DMS 273 treated with DMSO at 0.1 percent for 48 hours (cell line): ENCODE measurements around the gene PPP3R1.

Experiments used
- DNase-seq: peaks from one replicate; lab custom pipeline; 2025; lab: John Stamatoyannopoulos, UW

The PPP3R1 gene

DNA sequence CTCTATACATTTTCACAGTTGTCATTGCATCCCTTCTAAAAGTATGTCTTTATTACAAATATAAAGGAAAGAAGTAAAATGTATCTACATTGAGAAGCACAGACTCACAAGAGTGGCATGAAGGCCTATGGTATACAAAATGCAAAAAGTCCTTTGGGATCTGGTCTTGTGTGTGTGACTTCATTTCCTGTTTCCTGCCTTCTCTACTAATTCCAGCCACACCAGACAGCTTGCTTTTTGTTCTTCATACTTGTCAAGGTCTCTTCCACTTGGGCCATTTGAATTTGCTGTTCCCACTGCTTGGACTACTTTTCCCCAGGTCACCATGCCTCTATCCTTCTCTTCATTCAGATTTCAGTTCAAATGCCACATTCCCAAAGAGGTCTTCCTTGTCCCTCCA lies 101.3 kb downstream of the PPP3R1 start:
- no peak for DNase-seq

DNA sequence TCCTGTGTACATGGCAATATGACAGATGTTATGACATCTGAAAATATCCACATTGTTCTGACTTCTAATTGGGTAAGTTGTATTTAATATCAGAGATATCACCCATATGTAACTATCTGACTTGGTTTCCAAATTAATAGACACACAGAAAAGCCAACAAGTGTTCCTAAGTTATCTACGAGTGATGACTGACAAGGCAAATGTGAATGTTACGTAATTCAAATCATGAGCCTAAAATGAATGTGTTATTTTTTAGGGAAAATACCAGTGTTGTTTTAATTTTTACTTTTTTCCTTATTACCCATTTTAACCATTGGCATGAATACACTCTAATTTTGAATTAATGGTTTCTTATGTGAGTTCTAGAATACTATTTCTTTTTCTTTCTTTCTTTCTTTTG lies 110.5 kb downstream of the PPP3R1 start:
- DNase-seq = no peak

DNA sequence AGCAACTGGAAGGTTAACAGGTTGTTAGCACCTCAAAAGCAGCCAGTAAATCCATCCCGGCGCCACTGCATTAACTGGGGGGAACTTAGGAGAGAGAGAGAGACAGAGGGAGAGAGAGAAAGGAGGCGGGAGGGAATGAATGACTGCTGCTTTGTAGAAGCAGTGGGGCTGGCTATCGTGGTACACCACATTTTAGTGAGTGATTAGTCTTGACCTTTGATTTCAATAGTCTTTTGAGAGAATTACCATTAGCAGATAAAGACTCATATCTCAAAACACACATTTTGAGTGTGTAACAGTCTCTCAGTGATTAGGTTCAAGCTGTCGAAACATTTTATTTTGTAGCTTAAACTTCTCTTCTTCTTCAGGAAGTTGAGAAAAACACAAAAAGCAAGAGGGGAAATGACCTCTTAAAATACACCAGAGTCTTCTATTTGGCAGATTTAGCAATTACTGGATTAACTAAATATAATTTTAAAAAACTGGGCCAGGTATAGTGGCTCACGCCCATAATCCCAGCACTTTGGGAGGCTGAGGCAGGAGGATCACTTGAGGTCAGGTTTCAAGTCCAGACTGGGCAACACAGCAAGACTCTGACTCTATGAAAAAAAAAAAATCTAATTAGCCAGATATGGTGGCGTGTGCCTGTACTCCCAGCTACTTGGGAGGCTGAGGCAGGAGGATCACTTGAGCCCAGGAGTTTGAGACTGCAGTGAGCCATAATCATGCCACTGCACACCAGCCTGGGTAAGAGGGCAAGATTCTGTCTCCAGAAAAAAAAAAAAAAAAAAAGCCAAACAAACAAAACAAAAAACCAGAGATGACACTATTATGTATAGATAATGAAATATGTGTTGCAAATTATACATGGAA lies 116.6 kb downstream of the PPP3R1 start:
- DNase-seq = no peak

DNA sequence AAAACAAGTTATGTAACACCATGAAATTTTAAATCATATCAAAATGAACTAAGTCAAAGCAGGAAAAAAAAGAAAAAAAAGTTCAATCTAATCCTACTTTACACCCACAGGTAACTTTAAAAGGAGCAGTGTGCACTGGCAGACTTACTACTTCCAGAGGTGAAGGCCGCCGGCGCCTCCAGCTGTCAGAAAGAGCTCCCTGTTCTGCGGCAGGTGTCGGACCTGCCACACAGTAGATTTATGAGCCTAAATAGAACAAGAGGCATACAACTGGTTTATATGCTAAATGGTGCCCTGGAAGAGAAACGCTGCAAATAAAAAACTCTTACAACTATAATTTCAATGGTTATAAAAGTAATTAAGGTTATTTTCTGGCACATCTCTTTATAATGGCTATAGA lies 117.8 kb downstream of the PPP3R1 start:
- no peak for DNase-seq

GRCh38 chr2:68134120-68134519 lies 118.2 kb downstream of the PPP3R1 start:
- no peak for DNase-seq
